SK-N-SH treated with all-trans-retinoic acid at 6 μM for 48 hours (cell line): ENCODE results near the gene PSMD2.

Experiments used
- ATAC-seq: fragments of 200-7000 bp; cut with Tn5 transposase; 3 replicates; pipeline ENCODE4 v1.9.1; 2020; ENCODE audit warnings: mild to moderate bottlenecking, moderate library complexity
- ARNTL ChIP-seq: fragments of 450-650 bp; formaldehyde crosslinking; IDR thresholded peaks from 2 replicates; pipeline ENCODE4 v1.5.0; 2020; ENCODE audit warnings: low read depth, mild to moderate bottlenecking, moderate library complexity, borderline replicate concordance
- BACH2 ChIP-seq: fragments of 250-450 bp; sonication (Bioruptor Pico); IDR thresholded peaks from 2 replicates; pipeline ENCODE4 v1.9.0; 2021; ENCODE audit warnings: mild to moderate bottlenecking, borderline replicate concordance
- CSDC2 ChIP-seq: fragments of 250-450 bp; sonication (Bioruptor Pico); IDR thresholded peaks from 2 replicates; pipeline ENCODE4 v1.5.0; 2020; ENCODE audit warnings: mild to moderate bottlenecking, moderate library complexity
- CSRNP3 ChIP-seq: fragments of 250-450 bp; sonication (Bioruptor Pico); IDR thresholded peaks from 2 replicates; pipeline ENCODE4 v1.5.1; 2021; ENCODE audit warnings: mild to moderate bottlenecking, moderate library complexity
- ESRRG ChIP-seq: fragments of 250-450 bp; sonication (Bioruptor Pico); IDR thresholded peaks from 2 replicates; pipeline ENCODE4 v1.6.1; 2021; ENCODE audit warnings: mild to moderate bottlenecking
- GLIS3 ChIP-seq: fragments of 250-450 bp; sonication (Bioruptor Pico); IDR thresholded peaks from 2 replicates; pipeline ENCODE4 v1.5.0; 2020; ENCODE audit warnings: mild to moderate bottlenecking, moderate library complexity
- ISL1 ChIP-seq: fragments of 250-450 bp; sonication (Bioruptor Pico); IDR thresholded peaks from 2 replicates; pipeline ENCODE4 v2.1.2; 2022; ENCODE audit warnings: mild to moderate bottlenecking, moderate library complexity
- OSR1 ChIP-seq: fragments of 250-450 bp; sonication (Bioruptor Pico); IDR thresholded peaks from 2 replicates; pipeline ENCODE4 v1.8.0; 2022; ENCODE audit warnings: moderate library complexity, mild to moderate bottlenecking, inconsistent platforms
- POU6F1 ChIP-seq: fragments of 250-450 bp; sonication (Bioruptor Pico); IDR thresholded peaks from 2 replicates; pipeline ENCODE4 v1.8.0; 2021; ENCODE audit warnings: low read depth, mild to moderate bottlenecking, moderate library complexity, borderline replicate concordance
- SNAI2 ChIP-seq: fragments of 250-450 bp; sonication (Bioruptor Pico); IDR thresholded peaks from 2 replicates; pipeline ENCODE4 v1.5.0; 2020; ENCODE audit warnings: mild to moderate bottlenecking, moderate library complexity
- TCF4 ChIP-seq: fragments of 250-450 bp; sonication (Bioruptor Pico); IDR thresholded peaks from 2 replicates; pipeline ENCODE4 v1.8.0; 2021; ENCODE audit warnings: mild to moderate bottlenecking, moderate library complexity, borderline replicate concordance
- TOX ChIP-seq: fragments of 250-450 bp; sonication (Bioruptor Pico); IDR thresholded peaks from 2 replicates; pipeline ENCODE4 v1.8.0; 2021; ENCODE audit warnings: mild to moderate bottlenecking, moderate library complexity, borderline replicate concordance
- TSHZ2 ChIP-seq: fragments of 250-450 bp; sonication (Bioruptor Pico); IDR thresholded peaks from 2 replicates; pipeline ENCODE4 v1.5.0; 2020; ENCODE audit warnings: mild to moderate bottlenecking, moderate library complexity
- ZC3H10 ChIP-seq: fragments of 250-450 bp; sonication (Bioruptor Pico); IDR thresholded peaks from 2 replicates; pipeline ENCODE4 v1.5.1; 2021; ENCODE audit warnings: mild to moderate bottlenecking, moderate library complexity
- ZFP30 ChIP-seq: fragments of 450-650 bp; formaldehyde crosslinking; IDR thresholded peaks from 2 replicates; pipeline ENCODE4 v1.5.0; 2022; ENCODE audit warnings: mild to moderate bottlenecking, moderate library complexity
- ZNF565 ChIP-seq: fragments of 450-650 bp; formaldehyde crosslinking; conservative IDR thresholded peaks from 2 replicates; pipeline ENCODE4 v1.5.0; 2020; ENCODE audit warnings: low read depth, mild to moderate bottlenecking, moderate library complexity
- ZNF70 ChIP-seq: fragments of 450-650 bp; formaldehyde crosslinking; IDR thresholded peaks from 2 replicates; pipeline ENCODE4 v1.5.0; 2020; ENCODE audit warnings: mild to moderate bottlenecking, moderate library complexity
- ZNF8 ChIP-seq: fragments of 450-650 bp; formaldehyde crosslinking; IDR thresholded peaks from 2 replicates; pipeline ENCODE4 v1.5.0; 2020; ENCODE audit warnings: mild to moderate bottlenecking, moderate library complexity
- TF ChIP-seq, protein P1 (sequence below): fragments of 250-450 bp; sonication (Bioruptor Pico); IDR thresholded peaks from 2 replicates; pipeline ENCODE4 v1.8.0; 2020; ENCODE audit warnings: mild to moderate bottlenecking, moderate library complexity, borderline replicate concordance
- TF ChIP-seq, protein P2 (sequence below): fragments of 250-450 bp; sonication (Bioruptor Pico); IDR thresholded peaks from 2 replicates; pipeline ENCODE4 v1.5.1; 2020; ENCODE audit warnings: low read depth, mild to moderate bottlenecking, moderate library complexity

The PSMD2 gene

GRCh38 chr3:184316792-184317191, 17.8 kb downstream of the PSMD2 start (continued):
- no peak for TF ChIP-seq TSHZ2
- no peak for TF ChIP-seq ZNF565 (CRISPR knock-in tag)
- TF ChIP-seq ZNF8 (CRISPR knock-in tag) = no peak
- TF ChIP-seq BACH2 (CRISPR knock-in tag) = no peak
- no peak for TF ChIP-seq ZNF70 (CRISPR knock-in tag)

DNA sequence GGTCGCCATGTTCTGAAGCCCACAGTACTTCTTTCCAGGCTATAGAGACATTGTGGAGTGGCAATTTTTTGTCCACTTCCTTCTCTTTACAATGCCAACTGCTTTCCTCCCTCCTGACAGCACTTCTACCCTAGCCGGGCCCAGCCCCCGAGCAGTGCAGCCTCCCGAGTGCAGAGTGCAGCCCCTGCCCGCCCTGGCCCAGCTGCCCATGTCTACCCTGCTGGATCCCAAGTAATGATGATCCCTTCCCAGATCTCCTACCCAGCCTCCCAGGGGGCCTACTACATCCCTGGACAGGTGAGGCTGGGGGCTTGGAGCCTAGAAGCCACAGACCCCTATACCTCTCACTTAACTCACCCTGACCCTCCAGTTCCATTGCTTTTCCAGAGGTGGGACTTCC, 18.2 kb downstream of the PSMD2 start:
- TF ChIP-seq ISL1 (CRISPR knock-in tag) = no peak
- no peak for TF ChIP-seq GLIS3 (CRISPR knock-in tag)
- no peak for ATAC-seq

DNA sequence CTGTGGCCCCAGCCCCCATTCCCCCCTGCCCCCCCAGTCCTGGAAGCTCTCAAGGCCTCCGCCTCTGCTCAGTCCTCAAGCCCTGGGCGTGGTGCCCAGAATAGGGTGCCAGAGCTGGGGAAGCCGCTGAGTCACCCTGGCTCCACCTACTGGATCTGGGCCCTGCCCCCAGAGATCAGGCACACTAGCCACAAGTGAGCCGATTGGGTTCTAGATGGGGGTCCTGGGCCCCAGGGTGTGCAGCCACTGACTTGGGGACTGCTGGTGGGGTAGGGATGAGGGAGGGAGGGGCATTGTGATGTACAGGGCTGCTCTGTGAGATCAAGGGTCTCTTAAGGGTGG, 21.0 kb downstream of the PSMD2 start:
- peak; percentile 90 for ATAC-seq
- TF ChIP-seq SNAI2 (CRISPR knock-in tag) (no peak), OSR1 (CRISPR knock-in tag) (no peak), ZFP30 (CRISPR knock-in tag) (no peak), TOX (CRISPR knock-in tag) (no peak), CSDC2 (no peak), GLIS3 (CRISPR knock-in tag) (no peak), ARNTL (CRISPR knock-in tag) (no peak), BACH2 (CRISPR knock-in tag) (no peak), ESRRG (no peak), ZNF565 (CRISPR knock-in tag) (no peak), CSRNP3 (CRISPR knock-in tag) (no peak)
- TF ChIP-seq, protein P1, sequence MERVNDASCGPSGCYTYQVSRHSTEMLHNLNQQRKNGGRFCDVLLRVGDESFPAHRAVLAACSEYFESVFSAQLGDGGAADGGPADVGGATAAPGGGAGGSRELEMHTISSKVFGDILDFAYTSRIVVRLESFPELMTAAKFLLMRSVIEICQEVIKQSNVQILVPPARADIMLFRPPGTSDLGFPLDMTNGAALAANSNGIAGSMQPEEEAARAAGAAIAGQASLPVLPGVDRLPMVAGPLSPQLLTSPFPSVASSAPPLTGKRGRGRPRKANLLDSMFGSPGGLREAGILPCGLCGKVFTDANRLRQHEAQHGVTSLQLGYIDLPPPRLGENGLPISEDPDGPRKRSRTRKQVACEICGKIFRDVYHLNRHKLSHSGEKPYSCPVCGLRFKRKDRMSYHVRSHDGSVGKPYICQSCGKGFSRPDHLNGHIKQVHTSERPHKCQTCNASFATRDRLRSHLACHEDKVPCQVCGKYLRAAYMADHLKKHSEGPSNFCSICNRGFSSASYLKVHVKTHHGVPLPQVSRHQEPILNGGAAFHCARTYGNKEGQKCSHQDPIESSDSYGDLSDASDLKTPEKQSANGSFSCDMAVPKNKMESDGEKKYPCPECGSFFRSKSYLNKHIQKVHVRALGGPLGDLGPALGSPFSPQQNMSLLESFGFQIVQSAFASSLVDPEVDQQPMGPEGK (CRISPR knock-in tag) = no peak
- TF ChIP-seq, protein P2, sequence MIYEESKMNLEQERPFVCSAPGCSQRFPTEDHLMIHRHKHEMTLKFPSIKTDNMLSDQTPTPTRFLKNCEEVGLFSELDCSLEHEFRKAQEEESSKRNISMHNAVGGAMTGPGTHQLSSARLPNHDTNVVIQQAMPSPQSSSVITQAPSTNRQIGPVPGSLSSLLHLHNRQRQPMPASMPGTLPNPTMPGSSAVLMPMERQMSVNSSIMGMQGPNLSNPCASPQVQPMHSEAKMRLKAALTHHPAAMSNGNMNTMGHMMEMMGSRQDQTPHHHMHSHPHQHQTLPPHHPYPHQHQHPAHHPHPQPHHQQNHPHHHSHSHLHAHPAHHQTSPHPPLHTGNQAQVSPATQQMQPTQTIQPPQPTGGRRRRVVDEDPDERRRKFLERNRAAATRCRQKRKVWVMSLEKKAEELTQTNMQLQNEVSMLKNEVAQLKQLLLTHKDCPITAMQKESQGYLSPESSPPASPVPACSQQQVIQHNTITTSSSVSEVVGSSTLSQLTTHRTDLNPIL (CRISPR knock-in tag) = no peak

DNA sequence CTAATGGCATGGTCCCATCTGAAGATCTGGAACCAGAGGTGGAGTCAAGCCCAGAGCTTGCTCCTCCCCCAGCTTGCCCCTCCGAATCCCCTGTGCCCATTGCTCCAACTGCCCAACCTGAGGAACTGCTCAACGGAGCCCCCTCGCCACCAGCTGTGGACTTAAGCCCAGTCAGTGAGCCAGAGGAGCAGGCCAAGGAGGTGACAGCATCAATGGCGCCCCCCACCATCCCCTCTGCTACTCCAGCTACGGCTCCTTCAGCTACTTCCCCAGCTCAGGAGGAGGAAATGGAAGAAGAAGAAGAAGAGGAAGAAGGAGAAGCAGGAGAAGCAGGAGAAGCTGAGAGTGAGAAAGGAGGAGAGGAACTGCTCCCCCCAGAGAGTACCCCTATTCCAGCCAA, 22.6 kb downstream of the PSMD2 start:
- TF ChIP-seq TOX (CRISPR knock-in tag) = no peak
- no peak for TF ChIP-seq TCF4 (CRISPR knock-in tag)
- no peak for TF ChIP-seq ZNF70 (CRISPR knock-in tag)
- TF ChIP-seq ZNF565 (CRISPR knock-in tag) = no peak
- TF ChIP-seq ZC3H10 = no peak
- no peak for ATAC-seq

- no peak for ATAC-seq
- TF ChIP-seq ZNF70 (CRISPR knock-in tag) = no peak
- TF ChIP-seq ARNTL (CRISPR knock-in tag) = no peak
- TF ChIP-seq, protein P1 (CRISPR knock-in tag) = no peak
- no peak for TF ChIP-seq POU6F1
- TF ChIP-seq TCF4 (CRISPR knock-in tag) = no peak
- no peak for TF ChIP-seq ZNF8 (CRISPR knock-in tag)
- TF ChIP-seq ISL1 (CRISPR knock-in tag) = no peak
These were observed 23.9 kb downstream of the PSMD2 start for GRCh38 chr3:184322731-184323487.
